Hematopoietic multipotent progenitor cell treated with erythropoietin and hydrocortisone succinate and interleukin-3 and kit ligand, for 15 days (in vitro differentiated cells): Measurements from ENCODE around the gene SMIM27.

Experiments
- DNase-seq: peaks from one replicate; pipeline ENCODE4 v3.0.0-alpha.2; 2015; ENCODE audit warnings: low spot score

Gene SMIM27

GRCh38 chr9:32554591-32554990 is 2.5 kb downstream of the SMIM27 start:
- DNase-seq: no peak

DNA sequence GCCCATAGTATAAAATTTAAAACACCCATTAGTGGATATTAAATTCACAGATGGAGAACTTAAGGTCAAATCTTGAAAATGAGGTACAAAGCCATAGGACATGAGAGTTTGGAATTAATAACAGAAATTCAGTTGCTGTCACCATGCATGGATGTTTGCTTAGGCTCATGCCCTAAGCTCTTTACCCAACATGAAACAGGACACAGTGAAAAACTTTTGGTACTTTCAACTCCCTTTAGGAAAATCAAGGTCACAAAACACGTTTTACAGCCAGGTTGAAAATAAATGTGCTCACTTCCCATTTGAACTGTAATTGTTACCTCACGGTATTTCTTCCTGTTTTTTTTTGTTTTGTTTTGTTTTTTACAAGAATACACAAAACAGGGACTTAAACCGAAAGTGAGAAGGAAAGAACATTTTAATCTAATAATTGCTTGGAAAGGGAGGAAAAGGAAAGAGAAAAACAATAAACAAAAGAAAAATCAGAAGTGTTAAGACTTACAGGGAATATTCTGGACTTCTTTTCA is 6.3 kb downstream of the SMIM27 start:
- DNase-seq: no peak

DNA sequence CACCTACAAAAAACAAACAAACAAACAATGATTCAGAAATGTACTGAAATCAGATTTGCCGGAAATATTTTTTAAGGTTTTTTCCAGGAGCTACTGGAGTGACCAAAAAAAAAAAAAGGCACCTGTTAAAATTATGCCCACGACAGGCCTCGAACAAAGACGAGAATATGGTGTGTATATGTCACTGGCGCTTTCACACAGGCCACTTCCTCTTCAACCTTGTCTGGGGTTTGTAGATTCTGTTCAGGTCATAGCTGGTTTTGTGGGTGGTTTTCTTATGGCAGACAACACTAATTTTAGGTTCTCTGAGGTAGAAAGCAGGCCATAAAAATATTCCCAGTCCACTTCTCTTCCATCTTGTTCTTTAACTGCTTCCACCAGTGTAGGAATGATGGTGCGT is 13.8 kb downstream of the SMIM27 start:
- DNase-seq: no peak

DNA sequence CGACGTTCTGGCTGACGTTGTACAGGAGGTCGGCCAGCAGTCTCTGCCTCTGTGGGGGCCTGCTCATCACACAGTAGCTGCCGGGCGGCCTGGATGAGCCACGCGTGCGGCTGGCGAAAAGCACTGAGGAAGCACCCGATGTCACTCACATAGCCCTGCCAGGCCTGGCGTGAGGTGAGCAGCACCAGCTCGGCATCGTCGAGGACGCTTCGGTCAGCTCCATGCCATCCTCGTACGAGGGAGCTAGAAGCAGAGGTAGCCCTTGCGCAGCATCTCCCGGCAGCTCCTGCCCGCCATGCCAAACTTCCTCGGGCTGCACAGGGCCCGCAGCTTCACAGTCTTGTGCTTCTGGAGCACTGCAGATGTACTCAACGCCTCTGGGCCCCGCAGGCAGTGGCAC is 14.6 kb downstream of the SMIM27 start:
- no peak for DNase-seq

- no peak for DNase-seq
These were observed 18.1 kb downstream of the SMIM27 start for GRCh38 chr9:32570262-32570661.

GRCh38 chr9:32571969-32572899 is 20.1 kb downstream of the SMIM27 start:
- DNase-seq: peak; percentile 88

- DNase-seq: peak; percentile 92
These were observed 20.9 kb downstream of the SMIM27 start, which contains the start of gene NDUFB6 for GRCh38 chr9:32572900-32573523. Gene NDUFB6, minus strand, starts transcription at chr9:32573159. Its CDS starts 99 bp downstream, at chr9:32573060.

DNA sequence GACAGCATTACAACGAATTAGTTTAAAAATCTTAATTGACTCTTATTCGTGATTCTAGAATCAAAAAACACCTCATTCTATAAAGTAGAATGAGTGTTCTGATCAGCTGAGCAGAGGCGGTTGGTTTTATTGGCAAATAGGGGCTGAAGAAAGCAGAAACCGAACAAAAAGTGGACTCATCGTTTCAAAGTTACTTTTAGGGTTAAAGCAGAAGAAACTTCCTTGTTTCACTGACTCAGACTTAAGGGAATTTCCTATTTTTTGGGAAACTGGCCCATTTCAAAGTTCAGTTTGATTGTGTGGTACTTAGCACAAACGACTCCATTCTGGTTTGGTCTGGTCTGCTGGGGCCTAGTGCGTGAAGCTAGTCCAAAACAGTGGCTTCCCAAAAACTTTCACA is 21.7 kb downstream of the SMIM27 start:
- no peak for DNase-seq

DNA sequence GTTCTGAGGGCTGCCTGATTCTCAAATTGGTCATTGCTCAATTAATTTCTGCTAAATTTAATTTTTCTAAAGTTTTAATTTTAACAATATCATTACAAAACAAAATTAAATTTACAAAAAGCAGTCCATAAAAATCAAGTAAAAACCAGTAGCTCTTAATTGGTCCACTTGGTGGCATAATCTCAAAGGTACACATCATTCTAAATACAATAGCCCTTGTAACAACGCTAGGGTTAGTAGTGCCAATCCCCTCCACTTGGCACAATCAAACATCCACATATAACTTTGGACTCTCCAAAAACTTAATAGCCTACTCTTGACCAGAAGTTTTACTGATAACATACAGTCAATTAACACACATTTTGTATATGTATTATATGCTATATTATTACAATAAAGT is 22.7 kb downstream of the SMIM27 start:
- no peak for DNase-seq

DNA sequence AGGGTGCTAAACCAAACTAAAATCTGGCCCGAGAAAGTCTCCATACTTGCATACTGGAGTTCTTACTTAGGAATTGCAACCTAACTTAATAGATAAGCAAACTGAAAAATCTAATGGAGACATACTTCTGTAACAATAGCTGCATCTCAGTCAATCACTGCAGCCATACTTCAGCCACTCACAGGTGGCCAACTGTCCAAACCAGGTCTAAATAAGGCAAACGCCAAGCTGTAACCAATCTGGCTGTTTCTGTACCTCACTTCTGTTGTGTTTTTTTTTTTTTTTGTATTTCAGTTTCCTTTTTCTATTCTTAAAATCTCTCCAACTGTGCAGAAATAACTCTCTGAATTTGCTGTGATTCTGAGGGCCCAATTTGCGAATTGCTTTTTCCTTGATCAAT is 25.2 kb downstream of the SMIM27 start:
- no peak for DNase-seq

DNA sequence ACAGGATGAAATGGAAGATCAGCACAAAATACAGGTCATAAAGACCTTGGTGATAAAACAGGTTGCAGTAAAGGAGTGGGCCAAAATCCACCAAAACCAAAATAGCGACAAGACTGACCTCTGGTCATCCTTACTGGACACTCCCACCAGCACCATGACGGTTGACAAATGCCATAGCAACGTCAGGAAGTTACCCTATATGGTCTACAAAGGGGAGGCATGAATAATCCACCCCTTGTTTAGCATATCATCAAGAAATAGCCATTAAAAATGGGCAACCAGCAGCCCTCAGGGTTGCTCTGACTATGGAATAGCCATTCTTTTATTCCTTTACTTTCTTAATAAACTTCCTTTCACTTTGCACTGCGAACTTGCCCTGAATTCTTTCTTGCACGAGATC is 26.8 kb downstream of the SMIM27 start:
- no peak for DNase-seq

DNA sequence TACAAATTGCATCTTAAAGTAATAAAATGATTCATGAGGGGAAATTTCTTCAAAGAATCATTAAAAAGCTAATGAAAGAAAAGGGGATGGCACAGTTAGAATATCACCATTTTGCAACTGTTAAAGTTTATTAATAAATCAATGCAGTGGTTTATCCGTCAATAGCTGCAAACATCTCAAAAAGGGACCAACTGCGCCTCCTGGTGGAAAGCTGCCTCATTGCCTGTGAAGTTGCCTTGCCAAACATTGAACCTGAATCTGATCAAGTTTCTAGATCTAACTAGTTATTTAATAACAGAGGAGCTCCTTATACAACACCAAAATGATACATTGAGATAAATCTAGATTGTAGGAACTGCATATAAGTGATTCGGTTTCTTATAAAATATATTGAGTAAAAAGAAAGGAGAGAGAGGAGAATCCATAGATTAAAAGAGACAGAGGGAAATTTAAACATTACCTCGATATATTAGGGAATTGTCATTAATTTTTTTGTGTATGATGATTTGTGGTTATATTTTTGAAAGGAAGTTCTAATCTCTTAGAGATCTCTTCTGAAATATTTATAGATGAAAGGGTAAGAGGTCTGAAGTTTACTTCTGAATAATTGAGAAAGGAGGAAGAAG is 27.7 kb downstream of the SMIM27 start:
- peak; percentile 81 for DNase-seq

DNA sequence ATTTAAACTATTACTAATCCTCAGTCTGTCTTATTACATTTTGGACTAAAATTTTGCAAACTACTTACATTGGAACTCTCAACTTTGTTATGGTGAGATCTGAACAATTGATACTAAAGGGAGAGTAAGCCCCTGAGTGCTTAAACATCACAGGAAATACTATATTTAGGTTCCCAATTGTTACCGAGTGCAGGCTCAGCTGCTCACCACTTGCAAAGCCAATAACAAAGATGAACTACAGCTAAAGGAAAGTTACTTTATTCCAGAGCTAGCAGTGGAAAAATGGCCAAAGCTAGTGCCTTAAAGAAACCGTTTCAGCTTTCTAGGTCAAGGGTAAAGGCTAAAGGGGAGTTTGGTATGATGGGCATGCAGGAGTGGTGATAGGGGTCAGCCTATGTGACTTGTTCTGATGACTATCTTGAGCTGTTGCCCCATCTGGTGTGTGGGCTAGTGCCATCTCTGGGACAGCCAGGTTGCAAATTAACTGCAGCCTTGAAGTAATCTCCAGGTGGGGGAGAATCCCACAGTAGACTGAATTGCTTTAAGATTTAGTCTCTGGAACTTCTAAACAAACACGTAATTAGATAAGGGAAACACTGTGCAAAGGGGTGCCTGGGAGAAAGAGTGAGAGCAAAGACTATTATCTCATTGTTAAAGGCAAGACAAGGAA is 28.6 kb downstream of the SMIM27 start:
- DNase-seq: no peak

DNA sequence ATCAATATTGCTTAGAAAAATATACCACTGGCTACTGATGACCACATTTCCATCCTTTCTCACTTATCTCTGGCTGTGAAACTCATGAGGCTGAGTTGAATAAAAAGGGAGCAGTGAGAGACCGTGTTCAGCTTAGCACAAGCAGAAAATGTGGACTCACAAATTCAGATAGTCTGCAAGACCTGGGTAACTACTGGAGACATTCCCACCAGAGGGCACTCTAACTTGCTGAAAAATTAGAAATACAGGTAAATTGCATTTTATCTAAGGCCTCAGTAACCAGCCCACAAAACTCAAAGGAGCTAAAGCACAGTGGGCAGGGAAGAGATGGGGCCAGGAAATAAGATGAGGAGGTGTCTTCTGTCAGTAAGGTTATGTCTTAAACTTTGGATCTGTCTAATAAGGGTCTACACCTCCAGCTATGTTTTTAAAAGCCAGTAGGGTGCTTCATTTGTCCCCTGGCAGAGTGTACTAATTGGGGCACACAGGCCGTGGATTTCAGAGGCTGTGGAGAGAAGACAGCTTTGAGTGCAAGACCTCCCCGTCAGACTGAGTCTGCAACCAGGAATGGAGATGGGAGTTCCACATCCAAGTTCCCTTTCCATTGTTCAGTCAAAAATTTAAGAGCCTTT is 29.5 kb downstream of the SMIM27 start:
- DNase-seq: peak; percentile 61

DNA sequence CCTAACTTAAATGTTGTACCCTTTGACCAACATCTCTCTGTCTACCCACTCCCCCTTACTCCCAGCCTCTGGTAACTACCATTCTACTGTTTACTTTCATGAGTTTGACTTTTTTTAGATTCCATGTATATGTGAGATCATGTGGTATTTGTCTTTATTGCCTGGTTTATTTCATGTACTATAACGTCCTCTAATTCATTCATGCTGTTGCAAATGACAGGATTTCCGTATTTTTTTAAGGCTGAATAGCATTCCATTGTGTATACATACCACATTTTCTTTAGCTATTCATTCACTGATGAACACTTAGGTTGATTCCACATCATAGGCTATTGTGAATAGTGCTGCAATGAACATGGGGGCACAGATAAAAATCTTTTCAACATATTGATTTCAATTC is 32.7 kb downstream of the SMIM27 start:
- no peak for DNase-seq

DNA sequence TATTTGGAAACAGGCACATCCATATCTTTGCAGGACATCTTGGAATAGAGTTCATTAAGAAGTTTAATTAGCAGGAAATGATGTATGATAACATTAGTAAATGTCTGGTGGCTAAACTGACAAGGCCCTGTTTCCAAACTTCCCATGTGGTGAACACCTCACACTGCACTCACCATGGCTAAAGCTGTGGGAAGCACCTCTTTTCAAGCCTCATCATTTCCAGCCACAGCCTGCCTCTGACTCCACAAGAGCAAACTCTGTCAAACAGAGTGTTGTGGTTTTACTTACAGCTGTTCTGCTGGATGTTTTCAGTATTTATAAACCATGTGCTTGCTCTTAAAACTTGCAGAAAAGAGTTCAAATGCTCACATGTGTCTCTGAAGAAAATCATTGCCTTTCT is 35.8 kb downstream of the SMIM27 start:
- no peak for DNase-seq

- peak; percentile 18 for DNase-seq
These were observed 37.1 kb downstream of the SMIM27 start for GRCh38 chr9:32589083-32589723.

DNA sequence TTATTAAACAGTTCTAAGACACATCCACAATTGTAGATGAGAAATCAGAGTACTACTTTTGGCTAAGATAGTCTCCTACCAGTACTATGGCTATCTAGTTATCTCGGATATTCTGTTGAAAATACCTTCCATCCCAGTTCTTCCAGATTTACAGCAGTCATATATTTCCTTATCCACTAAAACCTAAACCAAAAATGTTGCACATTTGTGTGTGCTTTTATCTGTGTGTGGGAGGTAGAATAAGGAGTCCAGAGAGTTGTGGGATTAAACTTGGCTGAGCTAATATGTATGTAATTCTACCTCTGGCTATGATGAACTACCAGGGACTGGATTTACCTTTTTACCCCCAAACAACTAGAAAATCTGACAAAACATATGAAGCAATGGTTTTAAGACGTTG is 38.3 kb downstream of the SMIM27 start:
- no peak for DNase-seq

DNA sequence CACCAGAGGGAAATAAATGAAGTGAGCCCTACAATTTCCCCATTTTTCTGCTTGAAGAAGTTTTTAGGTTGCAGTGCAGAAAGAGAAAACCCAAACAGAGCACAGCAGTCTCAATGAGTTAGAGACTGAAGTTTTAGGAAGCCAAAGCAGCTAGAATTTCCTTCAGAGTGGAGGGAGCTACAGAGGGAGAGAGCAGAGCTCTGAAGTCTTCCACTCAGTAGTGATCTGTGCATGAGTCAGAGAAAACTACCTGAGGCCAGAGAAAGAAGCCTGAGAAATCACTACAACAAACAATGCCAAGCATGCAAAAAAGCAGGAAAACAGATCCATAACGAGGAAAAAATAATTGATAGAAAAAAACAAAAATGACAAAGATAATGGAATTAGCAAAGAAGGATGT is 38.8 kb downstream of the SMIM27 start:
- no peak for DNase-seq

GRCh38 chr9:32596096-32596865 is 44.2 kb downstream of the SMIM27 start:
- DNase-seq: no peak
